ENCODE results near the gene USP19.

Gene USP19

GRCh38 chr3:49100046-49100615 is 20.5 kb downstream of the USP19 start:
- DNase-seq: no peak

GRCh38 chr3:49098910-49099630 is 21.6 kb downstream of the USP19 start:
- no peak for DNase-seq

GRCh38 chr3:49098429-49098828 is 22.2 kb downstream of the USP19 start:
- DNase-seq: peak; percentile 35

- DNase-seq: peak; percentile 99
Measured at GRCh38 chr3:49093853-49094767, 26.5 kb downstream of the USP19 start, which contains the start of gene QRICH1. Gene QRICH1 (minus strand): TSS chr3:49094071. CDS start chr3:49077017, 17,054 bp downstream.

- DNase-seq: peak; percentile 68
Measured at GRCh38 chr3:49092938-49093852, 27.4 kb downstream of the USP19 start.

- DNase-seq: no peak
Measured at GRCh38 chr3:49081429-49081828, 39.2 kb downstream of the USP19 start.

- no peak for DNase-seq
Measured at GRCh38 chr3:49079270-49079669, 41.4 kb downstream of the USP19 start.

GRCh38 chr3:49076646-49077045 is 44.0 kb downstream of the USP19 start:
- no peak for DNase-seq

- no peak for DNase-seq
Measured at GRCh38 chr3:49076116-49076515, 44.5 kb downstream of the USP19 start.

Measured in fibroblast of upper back skin (primary cell).